Measurements from ENCODE around the gene AMOTL1.

DNA sequence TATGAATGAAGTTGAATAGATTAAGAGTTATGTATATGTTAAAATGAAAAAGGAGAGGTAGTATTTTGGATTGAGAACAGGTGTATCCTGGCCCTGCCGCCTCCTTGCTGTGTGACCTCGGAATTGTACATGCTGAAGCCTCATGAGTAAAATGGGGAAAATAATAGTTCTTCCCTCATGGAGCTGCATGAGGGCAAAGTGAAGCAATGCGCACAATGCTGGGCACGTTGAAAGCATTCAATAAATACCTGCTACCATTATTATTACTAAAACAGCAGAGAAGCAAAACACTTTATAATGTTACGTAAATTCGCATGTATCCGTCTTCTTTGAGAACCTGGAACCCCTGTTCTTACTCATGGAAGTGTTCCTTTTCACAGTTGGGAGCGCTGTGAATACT, 5.7 kb downstream of the AMOTL1 start:
- TF ChIP-seq POLR2AphosphoS5 (IDR thresholded peaks at IDR 0.05; ENCODE audit: borderline replicate concordance, low read depth, low read length), result no peak
- TF ChIP-seq EZH2 (IDR thresholded peaks at IDR 0.05), result no peak
- no peak for TF ChIP-seq FOXP2 (optimal IDR thresholded peaks at IDR 0.05; ENCODE audit: control extremely low read depth, extremely low read length, insufficient read depth)

Measured in SK-N-MC (cell line).